Sigmoid colon (tissue), 4 donors: ENCODE data around the gene TLCD1.

Source experiments
- CTCF ChIP-seq, 4 experiments: fragments of 450-650 bp in 3 of 4; fragments of 200-600 bp in 1 of 4; IDR thresholded peaks; one replicate each; pipeline ENCODE4 v1.5.1; 2016 to 2019; ENCODE audit warnings: antibody characterized with exemption in 4 of 4, mild to moderate bottlenecking in 3 of 4, moderate library complexity in 2 of 4
- POLR2AphosphoS5 ChIP-seq, 4 donors: sonication (generic); formaldehyde crosslinking; IDR thresholded peaks; one replicate each; pipeline ENCODE4 v1.6.1; 2017; ENCODE audit warnings: antibody characterized with exemption in 4 of 4

DNA sequence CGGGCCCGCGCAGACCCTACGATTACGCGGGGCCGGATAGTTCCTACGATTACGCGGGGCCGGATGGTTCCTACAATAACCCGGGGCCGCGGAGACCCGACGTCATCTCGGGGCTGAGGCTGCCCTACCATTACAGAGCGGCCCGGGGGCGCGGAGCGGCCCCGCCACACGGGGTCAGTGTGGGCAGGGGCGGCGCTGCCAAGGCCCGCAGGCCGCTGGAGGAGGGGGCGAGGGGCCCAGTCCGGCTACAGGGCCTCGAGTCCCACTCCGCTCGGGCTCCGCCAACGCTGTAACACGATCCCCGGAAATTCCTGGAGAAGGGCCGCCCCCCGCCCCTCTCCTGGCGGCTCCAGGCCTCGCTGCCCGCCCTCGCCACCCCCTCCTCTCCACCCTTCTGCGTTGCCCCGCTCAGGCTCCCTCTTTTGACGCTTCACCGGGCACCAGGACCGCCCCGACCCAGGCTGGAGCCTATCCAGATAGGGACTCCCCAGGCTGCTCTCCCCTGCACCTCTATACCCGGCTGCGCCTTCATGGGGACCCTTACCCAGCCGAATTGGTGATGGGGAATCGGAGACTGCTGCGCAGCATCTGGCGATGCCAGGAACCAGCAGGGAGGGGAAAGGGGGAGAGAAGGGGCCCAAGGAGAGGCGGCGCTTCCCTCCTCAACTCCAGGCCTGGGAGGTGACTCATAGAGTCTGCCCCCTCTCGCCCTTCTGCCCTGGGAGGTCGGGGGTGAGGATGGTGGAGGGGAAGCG, 8.3 kb downstream of the TLCD1 start, which contains the start of gene RAB34:
- TF ChIP-seq POLR2AphosphoS5 (IDR thresholded peaks at IDR 0.05) (peak; percentile 44 to 83 (median 72)), CTCF (IDR thresholded peaks at IDR 0.05) (peak in 1 of 4 experiments; percentile 24)
